Right cardiac atrium (tissue), 5 donors: ENCODE results near the gene NINJ1. TPM values are rescaled to one million over a fixed set of nuclear protein-coding genes. Genes with fewer than 3 reads are reported as not detected.

Experiments
- ATAC-seq, 2 donors: fragments of 200-7000 bp; cut with Tn5 transposase; one replicate each; pipeline versions ENCODE4 v1.8.0 to v1.9.1; 2020; ENCODE audit warnings: moderate library complexity in 2 of 2, mild to moderate bottlenecking in 1 of 2
- DNase-seq, 3 donors: peaks; one replicate each; pipeline ENCODE4 v3.0.0-alpha.2; 2020
- H3K27ac ChIP-seq: one replicate; pipeline ENCODE4 v1.5.1; 2013; ENCODE audit warnings: mild to moderate bottlenecking, low read length, control low read depth, moderate library complexity
- H3K27me3 ChIP-seq: one replicate; pipeline ENCODE4 v1.6.1; 2013; ENCODE audit not compliant: control insufficient read depth, insufficient read depth
- H3K4me1 ChIP-seq: one replicate; pipeline ENCODE4 v1.6.1; 2013; ENCODE audit warnings: low read length; ENCODE audit not compliant: control insufficient read depth, insufficient read depth
- H3K4me3 ChIP-seq: one replicate; pipeline ENCODE4 v1.5.1; 2013; ENCODE audit warnings: low read length, control low read depth
- H3K9me3 ChIP-seq: one replicate; pipeline ENCODE4 v1.6.1; 2013; ENCODE audit warnings: low read length; ENCODE audit not compliant: control insufficient read depth
- WGBS: extraction: QIAGEN DNeasy Blood & Tissue Kit; methylation state at CpG from one replicate; pipeline ENCODE4 v1.1.7; 2013; 5-methylcytosine and 5-hydroxymethylcytosine counted together
- intact Hi-C, 4 donors: fragments of 100-400 bp; cut with DNase I; formaldehyde crosslinking; loops; one replicate each; pipeline versions ENCODE4 v1.11.0 to v1.14.0; 2022 to 2023
- polyA plus RNA-seq: library from polyadenylated mRNA; stranded (reverse); fragments of 200-250 nt; gene quantifications from one replicate; pipeline ENCODE4 v1.2.3, GENCODE V29; 2013
- total RNA-seq, 4 donors: library from RNA; stranded (reverse); fragmentation: NEBNext Ultra II Directional; extraction: Animal tissue kit (Norgen Biotek cat#: 25700); gene quantifications; one replicate each; pipeline ENCODE4 v1.2.1, GENCODE V29; 2021
- donor health status: healthy with polysubstance abuse.
- donor health status: DM: no; HTN: yes; CAD: no.
- donor health status: DM: no; HTN: no; CAD: no.
- donor health status: DM: no; HTN: yes; CAD: no; lungs with severe emphysema.
- donor health status: DM: yes; HTN: yes; CAD: no.

Gene NINJ1
- total and polyA plus RNA-seq, 5 donors = 42.9 to 96.2 (median 62.8) TPM

- no peak for DNase-seq
- H3K27me3 ChIP-seq = no peaks in the 10 kb centered on the region
- H3K9me3 ChIP-seq = no peaks in the 10 kb centered on the region
- ATAC-seq = no peak
- no peak overlapping the region for H3K4me3 ChIP-seq
- 87% methylated on average over 8 of the region's 8 CpGs for WGBS
- intact Hi-C loops = no loop called here
- no peaks in the 10 kb centered on the region for H3K4me1 ChIP-seq
- no peak overlapping the region for H3K27ac ChIP-seq
Measured at GRCh38 chr9:93083592-93084470, 50.2 kb downstream of the NINJ1 start.

DNA sequence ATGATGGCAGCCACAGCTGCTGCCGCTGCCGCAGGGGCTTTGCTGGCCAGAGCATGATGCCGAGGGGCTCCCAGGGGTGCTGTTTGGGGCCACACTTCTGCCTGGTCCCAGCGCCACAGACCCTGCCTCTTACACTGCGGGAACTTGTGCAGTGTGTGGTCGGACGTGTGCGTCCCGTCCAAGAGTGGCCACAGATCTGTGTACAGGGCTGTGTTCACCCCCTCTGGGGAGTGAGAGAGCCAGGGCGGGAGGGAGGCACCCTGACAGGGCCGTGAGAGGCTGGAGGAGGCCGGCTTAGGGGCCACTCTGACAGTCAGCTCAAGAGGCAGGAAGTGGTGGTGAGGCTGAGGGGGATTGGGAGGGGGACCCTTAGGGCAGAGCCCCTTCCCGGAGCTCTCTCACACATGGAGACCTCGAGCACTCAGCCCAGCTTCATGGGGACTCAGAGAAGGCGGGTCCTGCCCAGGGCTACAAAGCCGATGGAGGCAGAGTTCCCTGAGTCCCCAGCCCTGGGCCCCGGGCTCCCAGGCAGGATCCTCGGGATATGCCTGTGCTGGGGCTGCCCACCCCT, 51.1 kb downstream of the NINJ1 start:
- 63% methylated on average over 18 of the region's 18 CpGs for WGBS
- Histone ChIP-seq H3K4me3 (no peak overlapping the region), H3K27me3 (no peaks in the 10 kb centered on the region), H3K27ac (no peak overlapping the region), H3K4me1 (no peaks in the 10 kb centered on the region), H3K9me3 (no peaks in the 10 kb centered on the region)
- ATAC-seq = no peak
- no peak for DNase-seq
- intact Hi-C loops = no loop called here

- WGBS = 88% methylated on average over 3 of the region's 3 CpGs
- DNase-seq (no peak), ATAC-seq (no peak)
- Histone ChIP-seq H3K4me3 (no peak overlapping the region), H3K4me1 (no peaks in the 10 kb centered on the region), H3K27me3 (no peaks in the 10 kb centered on the region), H3K27ac (no peak overlapping the region), H3K9me3 (no peaks in the 10 kb centered on the region)
- intact Hi-C loops = no loop called here
Measured at GRCh38 chr9:93081931-93082330, 52.1 kb downstream of the NINJ1 start.

GRCh38 chr9:93081081-93081529, 52.9 kb downstream of the NINJ1 start:
- no peaks in the 10 kb centered on the region for H3K27me3 ChIP-seq
- WGBS = 83% methylated on average over 10 of the region's 10 CpGs
- no peaks in the 10 kb centered on the region for H3K9me3 ChIP-seq
- no peak overlapping the region for H3K27ac ChIP-seq
- DNase-seq (no peak), ATAC-seq (no peak)
- intact Hi-C loops = no loop called here
- H3K4me3 ChIP-seq = no peak overlapping the region
- no peaks in the 10 kb centered on the region for H3K4me1 ChIP-seq

GRCh38 chr9:93080406-93080805, 53.6 kb downstream of the NINJ1 start:
- Histone ChIP-seq H3K4me3 (no peak overlapping the region), H3K4me1 (no peaks in the 10 kb centered on the region), H3K9me3 (no peaks in the 10 kb centered on the region), H3K27ac (no peak overlapping the region), H3K27me3 (no peaks in the 10 kb centered on the region)
- DNase-seq (no peak), ATAC-seq (no peak)
- intact Hi-C loops = no loop called here
- WGBS = 93% methylated on average over 9 of the region's 9 CpGs

- intact Hi-C loops = no loop called here
- no peak for DNase-seq
- 91% methylated on average over 13 of the region's 13 CpGs for WGBS
- Histone ChIP-seq H3K27me3 (no peaks in the 10 kb centered on the region), H3K4me3 (no peak overlapping the region), H3K4me1 (no peaks in the 10 kb centered on the region), H3K9me3 (no peaks in the 10 kb centered on the region), H3K27ac (no peak overlapping the region)
- ATAC-seq = no peak
Measured at GRCh38 chr9:93079371-93079770, 54.7 kb downstream of the NINJ1 start.

- DNase-seq (no peak), ATAC-seq (no peak)
- intact Hi-C loops = no loop called here
- no peaks in the 10 kb centered on the region for H3K27me3 ChIP-seq
- H3K4me3 ChIP-seq = no peak overlapping the region
- H3K27ac ChIP-seq = no peak overlapping the region
- 98% methylated on average over 16 of the region's 16 CpGs for WGBS
- no peaks in the 10 kb centered on the region for H3K4me1 ChIP-seq
- no peaks in the 10 kb centered on the region for H3K9me3 ChIP-seq
Measured at GRCh38 chr9:93077811-93078210, 56.2 kb downstream of the NINJ1 start.

DNA sequence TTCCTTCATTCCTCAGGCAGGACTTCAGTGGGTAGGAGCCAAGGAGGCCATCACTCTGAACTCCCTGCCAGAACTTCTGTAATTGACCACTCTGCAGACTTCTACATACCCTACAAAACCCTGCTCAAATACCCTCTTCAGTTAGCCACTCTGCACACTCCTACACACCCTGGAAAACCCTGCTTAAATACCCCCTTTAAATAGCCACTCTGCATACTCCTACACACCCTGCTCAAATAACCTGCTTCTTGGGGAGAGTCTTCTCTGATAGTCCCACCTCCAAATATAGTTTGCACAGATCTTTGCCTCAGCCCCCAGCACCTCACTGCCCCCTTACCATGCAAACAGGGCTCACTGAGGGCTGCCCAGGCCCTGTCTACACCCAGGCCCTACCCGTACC, 56.7 kb downstream of the NINJ1 start:
- no peak for ATAC-seq
- WGBS = 98% methylated on average over 1 of the region's 1 CpG
- Histone ChIP-seq H3K9me3 (no peaks in the 10 kb centered on the region), H3K27me3 (no peaks in the 10 kb centered on the region), H3K27ac (no peak overlapping the region), H3K4me3 (no peak overlapping the region), H3K4me1 (peaks cover 2% of the 10 kb centered on the region)
- intact Hi-C loops = no loop called here
- no peak for DNase-seq

DNA sequence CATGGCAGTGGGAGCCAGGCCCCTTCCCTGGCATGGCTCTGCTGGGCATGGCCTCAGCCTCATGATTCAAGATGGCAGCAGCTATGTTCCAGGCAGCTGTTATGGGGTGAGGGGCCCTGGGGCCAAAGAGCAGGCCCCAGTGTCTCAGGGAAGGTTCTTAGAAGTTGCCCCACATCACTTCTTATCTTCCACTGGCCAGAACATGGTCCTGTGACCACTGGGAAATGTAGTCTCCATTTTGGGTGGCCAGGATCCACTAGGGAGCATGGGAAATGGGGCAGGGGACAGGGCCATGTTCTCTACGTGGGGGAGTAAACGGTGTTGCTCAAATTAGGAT, 57.3 kb downstream of the NINJ1 start:
- WGBS = 95% methylated on average over 2 of the region's 2 CpGs

DNA sequence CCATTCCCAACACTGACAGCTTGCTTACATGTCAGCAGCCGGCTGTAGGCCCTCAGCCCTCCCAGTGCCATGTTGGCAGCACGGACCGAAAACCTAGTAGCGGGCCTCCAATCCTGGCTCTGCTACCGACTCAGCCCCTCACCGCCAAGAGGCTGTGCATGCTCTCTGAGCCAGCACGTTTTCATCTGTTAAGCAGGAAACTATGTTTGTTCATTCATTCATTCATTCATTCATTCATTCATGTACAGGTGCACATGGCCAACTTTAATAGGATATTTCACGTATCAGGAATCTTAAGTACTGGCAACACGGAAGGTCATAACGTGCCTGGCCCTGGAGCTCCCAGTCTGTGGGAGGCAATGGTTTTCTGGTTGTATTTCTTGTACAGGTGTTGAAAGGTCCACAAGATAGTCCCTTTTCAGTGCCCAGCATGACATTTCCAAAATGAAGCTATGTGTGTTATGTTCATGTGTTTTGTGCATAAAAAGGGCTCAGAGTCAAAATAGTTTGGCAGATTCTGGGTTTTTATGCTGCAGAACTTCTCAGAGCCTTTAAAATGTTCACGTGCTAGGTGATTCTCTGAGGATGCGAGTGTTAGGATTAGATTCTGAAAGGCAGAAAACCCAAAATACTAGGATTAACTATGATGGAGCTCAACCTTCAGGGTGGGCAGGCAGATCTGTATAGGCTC, 57.8 kb downstream of the NINJ1 start:
- ATAC-seq = no peak
- no peaks in the 10 kb centered on the region for H3K9me3 ChIP-seq
- no peaks in the 10 kb centered on the region for H3K27me3 ChIP-seq
- H3K27ac ChIP-seq = no peak overlapping the region
- intact Hi-C loops = no loop called here
- no peak overlapping the region for H3K4me3 ChIP-seq
- no peak for DNase-seq
- 94% methylated on average over 12 of the region's 12 CpGs for WGBS
- H3K4me1 ChIP-seq = peaks cover 2% of the 10 kb centered on the region

More for the DNA sequence above, 57.3 kb downstream of the NINJ1 start:
- H3K4me1 ChIP-seq = peaks cover 2% of the 10 kb centered on the region
- H3K9me3 ChIP-seq = no peaks in the 10 kb centered on the region
- H3K27ac ChIP-seq = no peak overlapping the region
- ATAC-seq (no peak), DNase-seq (no peak)
- no peak overlapping the region for H3K4me3 ChIP-seq
- intact Hi-C loops = no loop called here
- H3K27me3 ChIP-seq = no peaks in the 10 kb centered on the region

GRCh38 chr9:93072383-93072795, 61.7 kb downstream of the NINJ1 start:
- intact Hi-C loops = no loop called here
- DNase-seq (peak in 1 of 3 donors; percentile 51), ATAC-seq (peak in 1 of 2 donors; percentile 28)
- H3K4me1 ChIP-seq = peaks cover 2% of the 10 kb centered on the region
- WGBS = 31% methylated on average over 5 of the region's 5 CpGs
- H3K27me3 ChIP-seq = no peaks in the 10 kb centered on the region
- no peak overlapping the region for H3K27ac ChIP-seq
- H3K4me3 ChIP-seq = no peak overlapping the region
- no peaks in the 10 kb centered on the region for H3K9me3 ChIP-seq
